Suprapubic skin (tissue), 4 donors: ENCODE measurements around the gene BIN1. TPM values are rescaled to one million over a fixed set of nuclear protein-coding genes. Genes with fewer than 3 reads are reported as not detected.

Experiments used
- DNase-seq, 2 donors: peaks; one replicate each; pipeline ENCODE4 v3.0.0-alpha.2; 2019; ENCODE audit warnings: low spot score in 2 of 2
- H3K27ac ChIP-seq: fragments of 200-600 bp; sonication (generic); one replicate; pipeline ENCODE4 v1.5.1; 2019
- H3K27me3 ChIP-seq: fragments of 200-600 bp; sonication (generic); one replicate; pipeline ENCODE4 v1.5.1; 2019
- H3K36me3 ChIP-seq: fragments of 200-600 bp; sonication (generic); one replicate; pipeline ENCODE4 v1.5.1; 2019
- H3K4me1 ChIP-seq: fragments of 200-600 bp; sonication (generic); one replicate; pipeline ENCODE4 v1.5.1; 2019
- H3K4me3 ChIP-seq: fragments of 200-600 bp; sonication (generic); one replicate; pipeline ENCODE4 v1.5.1; 2019; ENCODE audit warnings: mild to moderate bottlenecking
- H3K9me3 ChIP-seq: fragments of 200-600 bp; sonication (generic); one replicate; pipeline ENCODE4 v1.5.1; 2019
- CTCF ChIP-seq, 2 donors: fragments of 200-600 bp in 1 of 2; fragments of 450-650 bp in 1 of 2; sonication (generic) in 1 of 2; IDR thresholded peaks; one replicate each; pipeline ENCODE4 v1.5.1; 2016 to 2019; ENCODE audit warnings: antibody characterized with exemption in 2 of 2, mild to moderate bottlenecking in 1 of 2, moderate library complexity in 1 of 2
- EP300 ChIP-seq: sonication (generic); formaldehyde crosslinking; IDR thresholded peaks from one replicate; pipeline ENCODE4 v1.6.1; 2017; ENCODE audit warnings: antibody characterized with exemption
- POLR2A ChIP-seq, 2 donors: fragments of 450-650 bp; IDR thresholded peaks; one replicate each; pipeline ENCODE4 v1.6.1; 2017; ENCODE audit warnings: antibody characterized with exemption in 2 of 2, mild to moderate bottlenecking in 2 of 2, moderate library complexity in 2 of 2
- POLR2AphosphoS5 ChIP-seq, 3 donors: sonication (generic); formaldehyde crosslinking; IDR thresholded peaks; one replicate each; pipeline ENCODE4 v1.6.1; 2017; ENCODE audit warnings: antibody characterized with exemption in 3 of 3
- WGBS: methylation state at CpG from one replicate; pipeline ENCODE4 v1.1.5; 2018; 5-methylcytosine and 5-hydroxymethylcytosine counted together
- total RNA-seq, 4 donors: library from RNA; depleted of rRNA; stranded (reverse); fragments of >200 nt; gene quantifications; one replicate each; pipeline ENCODE4 v1.1.0, GENCODE V29; 2016

The BIN1 gene
- total RNA-seq, 4 donors from 2014 or later = 5.6 to 13.3 (median 8.8) TPM

GRCh38 chr2:127117603-127118002, 10.6 kb upstream of the BIN1 start:
- no peaks in the 10 kb centered on the region for H3K36me3 ChIP-seq
- no peak for DNase-seq
- peaks cover 3% of the 10 kb centered on the region for H3K27me3 ChIP-seq
- H3K4me1 ChIP-seq = peaks cover 12% of the 10 kb centered on the region
- H3K27ac ChIP-seq = no peak overlapping the region
- TF ChIP-seq CTCF (IDR thresholded peaks at IDR 0.05) = no peak
- TF ChIP-seq POLR2AphosphoS5 (IDR thresholded peaks at IDR 0.05) = no peak
- no peak for TF ChIP-seq POLR2A (IDR thresholded peaks at IDR 0.05)
- TF ChIP-seq EP300 = no peak
- no peak overlapping the region for H3K4me3 ChIP-seq
- H3K9me3 ChIP-seq = no peaks in the 10 kb centered on the region
- WGBS = 98% methylated on average over 9 of the region's 9 CpGs

DNA sequence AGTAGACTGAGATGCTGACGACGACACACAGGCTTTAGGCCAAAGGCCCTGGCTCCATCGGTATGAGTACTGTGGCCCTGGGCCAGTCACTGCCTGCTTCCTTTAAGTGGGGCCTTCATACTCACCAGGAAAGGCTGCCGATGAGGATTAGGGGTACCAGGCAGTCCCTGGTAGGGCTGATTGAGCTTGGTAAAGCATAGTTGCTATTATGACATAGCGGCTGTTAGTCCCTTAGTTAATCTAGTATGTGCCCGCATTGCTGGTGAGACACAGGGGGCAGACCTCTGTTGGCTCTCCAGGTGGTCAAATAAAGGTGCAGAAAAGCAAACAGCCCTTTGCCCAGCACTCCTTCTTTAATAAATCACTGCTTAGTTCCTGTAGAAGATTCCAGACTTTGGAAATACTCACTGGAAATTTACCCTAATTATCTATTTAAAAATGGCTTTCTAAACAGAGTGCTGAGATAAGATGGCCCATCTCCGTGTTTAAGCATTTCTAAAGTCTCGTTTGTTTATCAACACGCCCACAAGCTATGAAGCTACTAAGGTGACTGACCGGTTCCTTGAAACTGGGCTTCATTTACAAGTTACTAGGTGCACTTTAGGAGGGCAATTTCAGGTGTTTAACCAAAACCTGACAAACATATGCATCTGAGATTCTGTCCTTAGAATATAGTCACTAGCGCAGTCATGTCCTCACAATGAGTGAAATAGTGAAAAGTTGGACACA, 8.7 kb upstream of the BIN1 start:
- H3K27ac ChIP-seq = no peak overlapping the region
- WGBS = 87% methylated on average over 11 of the region's 11 CpGs
- no peak for TF ChIP-seq POLR2A (IDR thresholded peaks at IDR 0.05)
- no peak for TF ChIP-seq CTCF (IDR thresholded peaks at IDR 0.05)
- TF ChIP-seq POLR2AphosphoS5 (IDR thresholded peaks at IDR 0.05) = no peak
- no peak for TF ChIP-seq EP300
- H3K4me3 ChIP-seq = no peak overlapping the region
- no peaks in the 10 kb centered on the region for H3K36me3 ChIP-seq
- no peak for DNase-seq
- no peaks in the 10 kb centered on the region for H3K4me1 ChIP-seq
- no peaks in the 10 kb centered on the region for H3K9me3 ChIP-seq
- H3K27me3 ChIP-seq = peaks cover 3% of the 10 kb centered on the region

GRCh38 chr2:127110985-127111384, 4.0 kb upstream of the BIN1 start:
- Histone ChIP-seq H3K27ac (no peak overlapping the region), H3K4me1 (peaks cover 14% of the 10 kb centered on the region), H3K9me3 (no peaks in the 10 kb centered on the region), H3K27me3 (peaks cover 3% of the 10 kb centered on the region), H3K4me3 (no peak overlapping the region), H3K36me3 (no peaks in the 10 kb centered on the region)
- WGBS = 48% methylated on average over 6 of the region's 6 CpGs
- TF ChIP-seq POLR2A (IDR thresholded peaks at IDR 0.05) (no peak), POLR2AphosphoS5 (IDR thresholded peaks at IDR 0.05) (no peak), EP300 (no peak), CTCF (IDR thresholded peaks at IDR 0.05) (no peak)
- DNase-seq = peak; percentile 6 to 45

- Histone ChIP-seq H3K4me3 (peak overlapping the region; percentile 87), H3K36me3 (no peaks in the 10 kb centered on the region), H3K4me1 (peaks cover 37% of the 10 kb centered on the region), H3K27ac (no peak overlapping the region), H3K27me3 (peaks cover 1% of the 10 kb centered on the region), H3K9me3 (no peaks in the 10 kb centered on the region)
- WGBS = 85% methylated on average over 11 of the region's 11 CpGs
- DNase-seq = peak; percentile 53
- TF ChIP-seq EP300 (no peak), POLR2AphosphoS5 (IDR thresholded peaks at IDR 0.05) (no peak), POLR2A (IDR thresholded peaks at IDR 0.05) (no peak), CTCF (IDR thresholded peaks at IDR 0.05) (no peak)
Observed at GRCh38 chr2:127108090-127108523, 1.2 kb upstream of the BIN1 start.

GRCh38 chr2:127107622-127107999, 657 bp upstream of the BIN1 start:
- DNase-seq = peak; percentile 47 to 67
- no peak for TF ChIP-seq CTCF (IDR thresholded peaks at IDR 0.05)
- no peak for TF ChIP-seq POLR2A (IDR thresholded peaks at IDR 0.05)
- no peak for TF ChIP-seq POLR2AphosphoS5 (IDR thresholded peaks at IDR 0.05)
- TF ChIP-seq EP300 = no peak
- Histone ChIP-seq H3K4me1 (peaks cover 37% of the 10 kb centered on the region), H3K27me3 (no peaks in the 10 kb centered on the region), H3K9me3 (no peaks in the 10 kb centered on the region), H3K4me3 (peak overlapping the region; percentile 87), H3K27ac (peak overlapping the region; percentile 77), H3K36me3 (no peaks in the 10 kb centered on the region)
- WGBS = 9% methylated on average over 17 of the region's 17 CpGs
